BJ (cell line): ENCODE results near the gene APEH. TPM values are rescaled to one million over a fixed set of nuclear protein-coding genes. Genes with fewer than 3 reads are reported as not detected.

Experiments used
- CTCF ChIA-PET: fragments of 350-600 bp; formaldehyde crosslinking; extraction: SDS; loops from one replicate; lab custom pipeline; 2021; ENCODE audit warnings: antibody characterized with exemption, inconsistent platforms; lab: Yijun Ruan, JAX
- POLR2A ChIA-PET: fragments of 300-600 bp; sonication (Branson Sonifier 250); formaldehyde crosslinking; extraction: SDS; loops from one replicate; lab custom pipeline; 2021; ENCODE audit warnings: antibody characterized with exemption; lab: Charles Lee
- DNase-seq: peaks from one replicate; pipeline ENCODE4 v3.0.0-alpha.2; 2011; ENCODE audit warnings: low read depth
- H3K27me3 ChIP-seq: 2 replicates; pipeline ENCODE4 v1.6.0; 2011; ENCODE audit warnings: low read length; ENCODE audit not compliant: control insufficient read depth, insufficient read depth
- H3K36me3 ChIP-seq: 2 replicates; pipeline ENCODE4 v1.5.1; 2011; ENCODE audit warnings: low read length; ENCODE audit not compliant: control insufficient read depth, insufficient read depth
- H3K4me3 ChIP-seq: 2 replicates; pipeline ENCODE4 v1.5.1; 2011; ENCODE audit warnings: low read depth, mild to moderate bottlenecking, control low read depth, low read length
- CTCF ChIP-seq: IDR thresholded peaks from 2 replicates; pipeline ENCODE4 v1.5.1; 2011; ENCODE audit warnings: low read depth, mild to moderate bottlenecking, control low read depth, inconsistent platforms, low read length, moderate library complexity; ENCODE audit not compliant: insufficient read depth
- polyA plus RNA-seq: library from polyadenylated mRNA; depleted of rRNA; stranded (reverse); fragments of >200 nt; gene quantifications from 2 replicates; pipeline ENCODE4 v1.2.3, GENCODE V29; 2011

The APEH gene
- polyA plus RNA-seq, 1 experiment: 165 TPM

DNA sequence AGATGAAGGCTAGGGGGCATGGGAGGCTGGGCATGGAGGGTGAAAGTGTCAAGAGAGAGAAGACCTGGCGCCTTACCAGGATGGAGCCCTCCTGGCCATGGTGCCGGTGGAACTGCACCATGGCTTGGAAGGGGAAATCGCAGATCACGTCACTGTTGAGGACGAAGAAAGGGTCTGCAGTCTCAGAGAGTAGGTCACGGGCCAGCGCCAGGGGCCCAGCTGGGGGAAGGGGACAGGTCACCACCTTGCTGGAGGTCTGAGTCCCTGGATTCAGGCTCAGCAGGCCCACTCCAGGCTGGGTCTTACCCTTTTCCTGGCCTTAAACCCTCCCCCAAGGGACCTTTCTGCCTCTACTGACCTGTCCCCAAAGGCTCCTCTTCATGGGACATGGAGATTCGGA, 48.7 kb downstream of the APEH start:
- Histone ChIP-seq H3K4me3 (peak overlapping the region; percentile 100), H3K36me3 (peaks cover 26% of the 10 kb centered on the region), H3K27me3 (no peaks in the 10 kb centered on the region)
- no peak for DNase-seq
- ChIA-PET POLR2A (no interaction called here), CTCF (interaction anchor here (4.4 kb wide), 1 partner anchor 116 kb away, joined by 24 read pairs; no protein-coding TSS in a partner anchor)
- no peak for TF ChIP-seq CTCF

DNA sequence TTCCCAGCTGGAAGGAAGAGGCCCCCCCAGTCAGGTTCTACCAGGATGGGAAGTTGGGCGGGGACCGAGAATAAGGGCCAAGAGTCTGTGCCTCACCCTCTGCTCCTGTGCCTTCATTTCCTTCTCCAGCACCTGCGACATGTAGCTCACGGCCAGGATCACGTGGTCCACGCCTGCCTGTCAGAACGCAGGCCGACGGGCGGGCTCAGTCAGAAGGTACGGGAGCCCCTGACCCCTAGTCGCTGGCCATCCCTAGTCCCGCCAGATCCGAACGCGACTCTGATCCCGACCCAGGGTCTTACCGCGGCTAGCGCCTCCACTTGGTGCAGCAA, 49.1 kb downstream of the APEH start:
- Histone ChIP-seq H3K36me3 (peaks cover 28% of the 10 kb centered on the region), H3K27me3 (no peaks in the 10 kb centered on the region), H3K4me3 (peak overlapping the region; percentile 100)
- CTCF ChIA-PET: interaction anchor here (1.4 kb wide), 1 partner anchor 80 kb away, joined by 5 read pairs; the partner anchor contains the start of gene INKA1
- no peak for DNase-seq
- POLR2A ChIA-PET: no interaction called here
- no peak for TF ChIP-seq CTCF

DNA sequence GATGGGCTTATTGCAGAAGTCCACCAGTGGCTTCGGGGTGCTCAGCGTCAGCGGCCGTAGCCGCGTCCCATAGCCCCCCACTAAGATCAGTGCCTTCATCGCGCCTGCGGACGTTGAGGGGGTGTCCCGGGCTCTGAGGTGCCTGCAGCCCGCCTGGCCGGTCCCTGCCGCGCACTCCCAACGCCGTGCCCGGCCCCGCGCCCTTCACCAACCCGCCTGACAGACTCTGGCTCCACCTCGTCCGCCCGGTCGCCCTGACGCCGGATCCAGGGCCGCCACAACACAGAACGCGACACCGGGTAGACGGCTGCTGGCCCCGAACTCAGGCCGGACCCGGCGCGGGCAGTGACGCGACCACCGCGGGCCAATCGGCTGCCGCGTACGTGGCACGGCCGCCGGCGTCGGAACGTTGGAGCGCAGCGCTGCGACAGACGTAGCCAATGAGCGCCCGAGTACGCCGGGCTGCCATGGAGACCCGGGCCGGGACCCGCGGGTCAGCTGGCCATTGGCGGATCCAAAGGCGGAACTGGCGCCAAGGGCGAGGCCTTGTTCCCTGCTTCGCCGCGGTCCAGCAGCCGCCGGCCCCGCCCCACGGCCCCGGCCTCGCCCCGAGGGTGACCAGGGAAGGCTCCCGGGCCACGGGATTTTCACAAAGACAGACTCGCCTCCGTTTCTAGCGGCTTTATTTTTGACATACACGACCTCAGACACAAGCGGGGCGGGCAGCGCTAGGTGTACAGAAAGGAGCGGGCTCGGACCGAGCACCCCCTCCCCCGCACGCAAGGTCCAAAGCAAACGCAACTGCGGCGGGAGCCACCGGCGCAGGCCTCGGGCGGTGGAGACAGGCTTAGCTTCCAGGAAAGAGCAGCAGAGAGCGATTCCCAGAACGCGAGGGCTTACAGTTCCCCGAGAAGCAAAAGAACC, 49.7 kb downstream of the APEH start, which contains the start of gene GMPPB:
Gene GMPPB (minus strand): TSS at position 324 of the 924 bp plus-strand sequence. CDS start 225 bp downstream, at position 99.
- no peak for TF ChIP-seq CTCF
- Histone ChIP-seq H3K4me3 (peak within 1 kb of the TSS; percentile 100), H3K36me3 (peaks cover 28% of the 10 kb centered on the region), H3K27me3 (no peaks in the 10 kb centered on the region)
- ChIA-PET POLR2A (no interaction called here), CTCF (interaction anchor here (1.4 kb wide), 1 partner anchor 79 kb away, joined by 5 read pairs; the partner anchor contains the start of gene INKA1)
- peak; percentile 76 for DNase-seq

- H3K36me3 ChIP-seq: peaks cover 28% of the 10 kb centered on the region
Observed at GRCh38 chr3:49724586-49724985, 50.4 kb downstream of the APEH start.

More at GRCh38 chr3:49724586-49724985, 50.4 kb downstream of the APEH start:
- peak overlapping the region; percentile 100 for H3K4me3 ChIP-seq
- TF ChIP-seq CTCF: no peak
- ChIA-PET CTCF (interaction anchor here (1.4 kb wide), 1 partner anchor 78 kb away, joined by 5 read pairs; the partner anchor contains the start of gene INKA1), POLR2A (no interaction called here)
- no peak for DNase-seq
- H3K27me3 ChIP-seq: no peaks in the 10 kb centered on the region
